IPS-18a (cell line): ENCODE results near the gene ADGRL3.
"Not testable (repeated sequence)": the region's sequence is repeated elsewhere in the genome, so short reads cannot be mapped to it uniquely, and the experiment has no call there.

Source experiments
- H3K27ac ChIP-seq: one replicate; pipeline ENCODE4 v1.5.1; 2013; ENCODE audit warnings: low read length
- H3K27me3 ChIP-seq: one replicate; pipeline ENCODE4 v1.6.1; 2013; ENCODE audit warnings: mild to moderate bottlenecking, low read length; ENCODE audit not compliant: control insufficient read depth, insufficient read depth
- H3K36me3 ChIP-seq: one replicate; pipeline ENCODE4 v1.6.1; 2013; ENCODE audit warnings: low read depth, low read length; ENCODE audit not compliant: control insufficient read depth
- H3K4me1 ChIP-seq: one replicate; pipeline ENCODE4 v1.6.1; 2013; ENCODE audit warnings: low read depth, low read length; ENCODE audit not compliant: control insufficient read depth
- H3K4me3 ChIP-seq: one replicate; pipeline ENCODE4 v1.5.1; 2013; ENCODE audit warnings: low read length
- H3K9ac ChIP-seq: one replicate; pipeline ENCODE4 v1.6.1; 2013; ENCODE audit warnings: mild to moderate bottlenecking, low read length, moderate library complexity
- H3K9me3 ChIP-seq: one replicate; pipeline ENCODE4 v1.6.1; 2013; ENCODE audit warnings: low read depth, low read length; ENCODE audit not compliant: control insufficient read depth

Gene ADGRL3

DNA sequence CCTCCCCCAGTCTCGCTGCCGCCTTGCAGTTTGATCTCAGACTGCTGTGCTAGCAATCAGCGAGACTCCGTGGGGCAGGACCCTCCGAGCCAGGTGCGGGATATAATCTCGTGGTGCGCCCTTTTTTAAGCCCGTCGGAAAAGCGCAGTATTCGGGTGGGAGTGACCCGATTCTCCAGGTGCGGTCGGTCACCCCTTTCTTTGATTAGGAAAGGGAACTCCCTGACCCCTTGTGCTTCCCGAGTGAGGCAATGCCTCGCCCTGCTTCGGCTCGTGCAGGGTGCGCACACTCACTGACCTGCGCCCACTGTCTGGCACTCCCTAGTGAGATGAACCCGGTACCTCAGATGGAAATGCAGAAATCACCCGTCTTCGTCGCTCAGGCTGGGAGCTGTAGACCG is 172.7 kb downstream of the ADGRL3 start:
- peaks cover 26% of the 10 kb centered on the region for H3K4me1 ChIP-seq
- H3K27ac ChIP-seq, H3K4me3 ChIP-seq, H3K36me3 ChIP-seq, H3K27me3 ChIP-seq, H3K9me3 ChIP-seq, H3K9ac ChIP-seq: not testable (repeated sequence)

DNA sequence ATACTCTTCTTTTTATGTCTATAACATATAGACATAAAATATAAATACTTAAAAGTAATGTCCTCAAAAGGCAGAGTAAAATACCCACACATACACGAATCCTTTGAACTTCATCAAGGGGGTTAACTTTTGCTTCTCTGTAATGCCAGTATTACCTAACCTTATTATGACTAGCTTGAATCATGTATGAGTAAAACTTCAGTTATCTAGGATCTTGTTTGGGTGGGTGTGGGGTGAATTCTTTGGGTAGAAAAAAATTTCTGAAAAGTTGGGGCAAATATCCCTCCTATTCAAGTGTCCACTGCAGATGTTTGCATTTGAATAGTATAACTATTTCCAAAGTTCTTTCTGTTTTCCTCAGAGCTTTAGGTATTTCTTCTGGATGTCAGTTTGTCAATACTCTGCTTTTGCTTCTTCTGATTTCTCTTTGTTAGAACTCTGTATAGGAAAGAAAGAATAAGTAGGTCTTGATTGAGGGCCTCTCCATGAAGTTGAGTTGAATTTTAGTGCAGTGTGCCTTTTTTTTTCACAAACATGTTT is 173.8 kb downstream of the ADGRL3 start:
- Histone ChIP-seq H3K9me3 (no peaks in the 10 kb centered on the region), H3K4me3 (peak overlapping the region; percentile 30), H3K27me3 (no peaks in the 10 kb centered on the region), H3K4me1 (peaks cover 26% of the 10 kb centered on the region), H3K9ac (peak overlapping the region; percentile 36), H3K27ac (peak overlapping the region; percentile 1), H3K36me3 (no peaks in the 10 kb centered on the region)

GRCh38 chr4:61374447-61374891 is 174.3 kb downstream of the ADGRL3 start:
- H3K27me3 ChIP-seq, result no peaks in the 10 kb centered on the region
- no peaks in the 10 kb centered on the region for H3K9me3 ChIP-seq
- H3K9ac ChIP-seq, result peak overlapping the region; percentile 36
- H3K36me3 ChIP-seq, result no peaks in the 10 kb centered on the region
- peaks cover 26% of the 10 kb centered on the region for H3K4me1 ChIP-seq
- peak overlapping the region; percentile 1 for H3K27ac ChIP-seq
- peak overlapping the region; percentile 30 for H3K4me3 ChIP-seq

DNA sequence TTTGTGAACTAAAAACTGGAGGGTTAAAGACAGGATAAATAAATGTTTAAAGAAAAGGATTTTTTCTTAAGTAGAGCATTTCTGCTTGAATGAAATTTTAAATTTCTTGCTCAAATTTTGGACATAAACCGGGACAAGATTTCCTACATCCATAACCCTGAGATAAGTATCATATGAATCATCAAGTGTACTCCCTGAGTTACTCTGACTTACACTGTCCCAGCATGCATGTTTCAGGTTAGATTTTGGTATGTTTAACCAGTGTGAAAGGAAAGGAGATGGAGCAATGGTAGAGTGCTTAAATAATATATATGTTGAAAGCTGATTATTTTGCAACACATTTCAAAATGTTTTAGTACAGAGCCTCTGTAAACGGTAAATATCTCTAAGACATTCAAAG is 175.2 kb downstream of the ADGRL3 start:
- Histone ChIP-seq H3K4me1 (peaks cover 26% of the 10 kb centered on the region), H3K36me3 (no peaks in the 10 kb centered on the region), H3K27ac (peak overlapping the region; percentile 59), H3K27me3 (no peaks in the 10 kb centered on the region), H3K9ac (peak overlapping the region; percentile 36), H3K9me3 (no peaks in the 10 kb centered on the region), H3K4me3 (no peak overlapping the region)

- H3K4me1 ChIP-seq, result peaks cover 35% of the 10 kb centered on the region
- H3K9me3 ChIP-seq, result no peaks in the 10 kb centered on the region
- no peak overlapping the region for H3K4me3 ChIP-seq
- H3K27ac ChIP-seq, result no peak overlapping the region
- H3K36me3 ChIP-seq, result no peaks in the 10 kb centered on the region
- H3K9ac ChIP-seq, result no peak overlapping the region
- H3K27me3 ChIP-seq, result no peaks in the 10 kb centered on the region
Observed at GRCh38 chr4:61376301-61376700, 176.2 kb downstream of the ADGRL3 start.

- Histone ChIP-seq H3K9ac (no peak overlapping the region), H3K4me1 (peaks cover 30% of the 10 kb centered on the region), H3K27me3 (no peaks in the 10 kb centered on the region), H3K27ac (no peak overlapping the region), H3K4me3 (no peak overlapping the region), H3K36me3 (no peaks in the 10 kb centered on the region), H3K9me3 (no peaks in the 10 kb centered on the region)
Observed at GRCh38 chr4:61379406-61379805, 179.3 kb downstream of the ADGRL3 start.

- Histone ChIP-seq H3K36me3 (no peaks in the 10 kb centered on the region), H3K27ac (no peak overlapping the region), H3K9me3 (no peaks in the 10 kb centered on the region), H3K4me1 (peaks cover 28% of the 10 kb centered on the region), H3K27me3 (no peaks in the 10 kb centered on the region), H3K4me3 (no peak overlapping the region), H3K9ac (no peak overlapping the region)
Observed at GRCh38 chr4:61380865-61381264, 180.7 kb downstream of the ADGRL3 start.

- H3K4me3 ChIP-seq, result no peak overlapping the region
- H3K4me1 ChIP-seq, result peaks cover 52% of the 10 kb centered on the region
- H3K9ac ChIP-seq, result no peak overlapping the region
- H3K36me3 ChIP-seq, result no peaks in the 10 kb centered on the region
- peaks cover 6% of the 10 kb centered on the region for H3K27me3 ChIP-seq
- H3K9me3 ChIP-seq, result no peaks in the 10 kb centered on the region
- no peak overlapping the region for H3K27ac ChIP-seq
Observed at GRCh38 chr4:61385256-61385655, 185.1 kb downstream of the ADGRL3 start.

- not testable (repeated sequence) for H3K9me3 ChIP-seq, H3K9ac ChIP-seq, H3K36me3 ChIP-seq, H3K27ac ChIP-seq, H3K27me3 ChIP-seq
- Histone ChIP-seq H3K4me3 (peak overlapping the region; percentile 21), H3K4me1 (peaks cover 44% of the 10 kb centered on the region)
Observed at GRCh38 chr4:61387372-61387771, 187.2 kb downstream of the ADGRL3 start.

- Histone ChIP-seq H3K27ac (no peak overlapping the region), H3K9ac (no peak overlapping the region), H3K4me3 (no peak overlapping the region), H3K36me3 (no peaks in the 10 kb centered on the region), H3K4me1 (peaks cover 49% of the 10 kb centered on the region), H3K9me3 (no peaks in the 10 kb centered on the region), H3K27me3 (peaks cover 6% of the 10 kb centered on the region)
Observed at GRCh38 chr4:61389640-61390039, 189.5 kb downstream of the ADGRL3 start.

GRCh38 chr4:61395754-61396153 is 195.6 kb downstream of the ADGRL3 start:
- peak overlapping the region; percentile 51 for H3K27ac ChIP-seq
- H3K4me3 ChIP-seq, result peak overlapping the region; percentile 39
- no peaks in the 10 kb centered on the region for H3K36me3 ChIP-seq
- no peak overlapping the region for H3K9ac ChIP-seq
- H3K4me1 ChIP-seq, result peaks cover 65% of the 10 kb centered on the region
- H3K9me3 ChIP-seq, result no peaks in the 10 kb centered on the region
- H3K27me3 ChIP-seq, result no peaks in the 10 kb centered on the region

- Histone ChIP-seq H3K36me3 (no peaks in the 10 kb centered on the region), H3K4me1 (peaks cover 62% of the 10 kb centered on the region), H3K27me3 (no peaks in the 10 kb centered on the region), H3K9me3 (no peaks in the 10 kb centered on the region), H3K27ac (peak overlapping the region; percentile 66), H3K9ac (peak overlapping the region; percentile 45), H3K4me3 (no peak overlapping the region)
Observed at GRCh38 chr4:61397174-61397573, 197.0 kb downstream of the ADGRL3 start.
